ENCODE results near the gene GRID1. TPM values are rescaled to one million over a fixed set of nuclear protein-coding genes. Genes with fewer than 3 reads are reported as not detected.

The GRID1 gene
- total RNA-seq, 4 donors from 2014 or later, result 0.40 to 1.9 (median 1.00) TPM

GRCh38 chr10:85778074-85778473 lies 588.5 kb downstream of the GRID1 start:
- in situ Hi-C loops (cut with MboI; ENCODE audit: low pct_ligation_motif_present in 1 of 4, low pct_unique_long_range_greater_than_20kb in 1 of 4, low sequenced_read_pairs in 3 of 4), result loop anchor here in 1 of 4 donors (25.0 kb wide), 1 partner anchor 584 kb away; the partner anchor contains the start of gene GRID1
- WGBS, 2 donors (ENCODE audit: low coverage in 1 of 2), result 60 to 62% methylated on average over 2 of the region's 2 CpGs
- no peaks in the 10 kb centered on the region for H3K36me3 ChIP-seq
- no peaks in the 10 kb centered on the region for H3K4me1 ChIP-seq
- no peak for TF ChIP-seq POLR2A (IDR thresholded peaks at IDR 0.05)
- no peak for TF ChIP-seq EP300 (IDR thresholded peaks at IDR 0.05; ENCODE audit: low read depth)
- no peak for TF ChIP-seq CTCF (IDR thresholded peaks at IDR 0.05)
- no peak for TF ChIP-seq POLR2AphosphoS5 (IDR thresholded peaks at IDR 0.05)
- no peaks in the 10 kb centered on the region for H3K27me3 ChIP-seq
- H3K9me3 ChIP-seq, result no peaks in the 10 kb centered on the region
- H3K27ac ChIP-seq, result no peak overlapping the region
- H3K4me3 ChIP-seq, result no peak overlapping the region
- intact Hi-C loops (cut with DNase I; ENCODE audit: low total_unique reads), result no loop called here
- DNase-seq, result no peak

GRCh38 chr10:85767891-85768290 lies 598.7 kb downstream of the GRID1 start:
- in situ Hi-C loops (cut with MboI; ENCODE audit: low pct_ligation_motif_present in 1 of 4, low pct_unique_long_range_greater_than_20kb in 1 of 4, low sequenced_read_pairs in 3 of 4), result no loop called here
- DNase-seq, result no peak
- Histone ChIP-seq H3K36me3 (no peaks in the 10 kb centered on the region), H3K9me3 (no peaks in the 10 kb centered on the region), H3K4me3 (no peak overlapping the region), H3K27me3 (no peaks in the 10 kb centered on the region), H3K27ac (no peak overlapping the region), H3K4me1 (no peaks in the 10 kb centered on the region)
- WGBS, 2 donors (ENCODE audit: low coverage in 1 of 2), result 35 to 72% methylated on average over 2 of the region's 2 CpGs
- no peak for TF ChIP-seq POLR2AphosphoS5 (IDR thresholded peaks at IDR 0.05)
- no peak for TF ChIP-seq CTCF (IDR thresholded peaks at IDR 0.05)
- no peak for TF ChIP-seq POLR2A (IDR thresholded peaks at IDR 0.05)
- TF ChIP-seq EP300 (IDR thresholded peaks at IDR 0.05; ENCODE audit: low read depth), result no peak
- intact Hi-C loops (cut with DNase I; ENCODE audit: low total_unique reads), result no loop called here

GRCh38 chr10:85764108-85764507 lies 602.5 kb downstream of the GRID1 start:
- 64% methylated on average over 2 of the region's 2 CpGs; no CpG with 5 or more reads in 1 of the 2 donors for WGBS, 2 donors (ENCODE audit: low coverage in 1 of 2)
- Histone ChIP-seq H3K36me3 (no peaks in the 10 kb centered on the region), H3K4me1 (no peaks in the 10 kb centered on the region), H3K9me3 (no peaks in the 10 kb centered on the region), H3K4me3 (no peak overlapping the region), H3K27me3 (no peaks in the 10 kb centered on the region), H3K27ac (no peak overlapping the region)
- TF ChIP-seq POLR2AphosphoS5 (IDR thresholded peaks at IDR 0.05) (no peak), CTCF (IDR thresholded peaks at IDR 0.05) (no peak), EP300 (IDR thresholded peaks at IDR 0.05; ENCODE audit: low read depth) (no peak), POLR2A (IDR thresholded peaks at IDR 0.05) (no peak)
- intact Hi-C loops (cut with DNase I; ENCODE audit: low total_unique reads) (no loop called here), in situ Hi-C loops (cut with MboI; ENCODE audit: low pct_ligation_motif_present in 1 of 4, low pct_unique_long_range_greater_than_20kb in 1 of 4, low sequenced_read_pairs in 3 of 4) (no loop called here)
- DNase-seq, result no peak

- intact Hi-C loops (cut with DNase I; ENCODE audit: low total_unique reads), result no loop called here
- no peak overlapping the region for H3K27ac ChIP-seq
- H3K9me3 ChIP-seq, result no peaks in the 10 kb centered on the region
- H3K4me3 ChIP-seq, result no peak overlapping the region
- in situ Hi-C loops (cut with MboI; ENCODE audit: low pct_ligation_motif_present in 1 of 4, low pct_unique_long_range_greater_than_20kb in 1 of 4, low sequenced_read_pairs in 3 of 4), result no loop called here
- no peak for DNase-seq
- no peaks in the 10 kb centered on the region for H3K36me3 ChIP-seq
- H3K4me1 ChIP-seq, result no peaks in the 10 kb centered on the region
- TF ChIP-seq EP300 (IDR thresholded peaks at IDR 0.05; ENCODE audit: low read depth) (no peak), POLR2AphosphoS5 (IDR thresholded peaks at IDR 0.05) (no peak), CTCF (IDR thresholded peaks at IDR 0.05) (no peak), POLR2A (IDR thresholded peaks at IDR 0.05) (no peak)
- 78 to 79% methylated on average over 3 of the region's 3 CpGs for WGBS, 2 donors (ENCODE audit: low coverage in 1 of 2)
- H3K27me3 ChIP-seq, result no peaks in the 10 kb centered on the region
Measured at GRCh38 chr10:85761906-85762445, 604.6 kb downstream of the GRID1 start.
